HG03039 (cell line): ENCODE measurements around the gene CLMN.

Source experiments
- ATAC-seq: cut with Tn5 transposase; IDR thresholded peaks from one replicate; pipeline ENCODE4 v1.9.1; 2021; ENCODE audit warnings: mild to moderate bottlenecking, moderate library complexity; ENCODE audit not compliant: unreplicated experiment

The CLMN gene

GRCh38 chr14:95174184-95174792 lies 145.4 kb downstream of the CLMN start:
- ATAC-seq: no peak

DNA sequence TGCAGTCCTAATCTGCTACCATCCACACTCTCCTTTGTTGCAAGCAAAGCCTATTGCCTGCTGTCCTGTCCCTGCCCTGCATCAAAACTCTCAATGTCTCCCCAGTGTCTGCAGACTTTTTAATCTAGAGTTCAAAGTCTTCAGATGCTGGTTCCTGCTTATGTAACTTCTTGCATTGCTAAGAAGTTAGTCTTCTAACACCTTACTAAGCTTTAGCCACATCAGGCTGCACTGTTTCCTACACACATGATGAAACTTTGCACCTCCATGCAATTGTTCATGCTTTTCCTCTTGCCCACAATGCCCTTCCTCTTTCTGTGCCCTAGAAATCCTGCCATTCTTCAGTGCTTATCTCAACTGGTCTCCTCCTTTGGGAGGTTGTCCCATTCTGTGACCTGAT lies 146.2 kb downstream of the CLMN start:
- ATAC-seq: no peak

DNA sequence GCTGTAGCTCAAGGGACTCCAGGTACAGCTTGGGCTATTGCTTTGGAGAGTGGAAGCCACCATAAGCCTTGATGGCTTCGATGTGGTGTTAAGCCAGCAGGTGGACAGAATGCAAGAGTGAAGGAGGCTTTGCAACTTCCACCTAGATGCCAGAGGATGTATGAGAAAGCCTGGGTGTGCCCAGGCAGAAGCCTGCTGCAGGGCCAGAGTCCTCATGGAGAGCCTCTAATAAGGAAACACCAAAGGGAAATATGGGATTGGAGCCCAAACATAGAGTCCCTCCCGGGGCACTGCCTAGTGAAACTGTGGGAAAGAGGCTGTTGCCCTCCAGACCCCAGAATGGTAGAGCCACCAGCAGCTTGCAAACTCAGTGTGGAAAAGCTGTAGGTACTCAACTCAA lies 152.5 kb downstream of the CLMN start:
- ATAC-seq: no peak

DNA sequence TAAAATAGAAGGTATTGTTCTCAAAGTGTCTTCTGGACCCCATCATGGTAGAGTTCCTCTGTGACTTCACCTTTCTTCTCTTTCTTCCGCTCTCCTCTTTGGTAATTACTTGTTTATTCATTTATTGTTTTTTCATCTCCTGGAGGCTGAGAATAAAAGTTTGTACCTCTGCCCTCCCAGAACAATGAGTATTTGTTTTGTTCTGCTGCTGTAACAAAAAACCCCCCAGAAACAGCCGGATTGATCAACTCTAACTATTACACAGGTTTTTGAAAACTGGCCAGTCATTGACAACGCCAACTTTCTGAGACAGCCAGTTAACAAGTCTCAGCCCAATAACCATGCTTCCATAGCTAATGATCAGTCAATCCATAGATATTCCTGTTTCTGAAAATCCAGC lies 154.2 kb downstream of the CLMN start:
- ATAC-seq: no peak

DNA sequence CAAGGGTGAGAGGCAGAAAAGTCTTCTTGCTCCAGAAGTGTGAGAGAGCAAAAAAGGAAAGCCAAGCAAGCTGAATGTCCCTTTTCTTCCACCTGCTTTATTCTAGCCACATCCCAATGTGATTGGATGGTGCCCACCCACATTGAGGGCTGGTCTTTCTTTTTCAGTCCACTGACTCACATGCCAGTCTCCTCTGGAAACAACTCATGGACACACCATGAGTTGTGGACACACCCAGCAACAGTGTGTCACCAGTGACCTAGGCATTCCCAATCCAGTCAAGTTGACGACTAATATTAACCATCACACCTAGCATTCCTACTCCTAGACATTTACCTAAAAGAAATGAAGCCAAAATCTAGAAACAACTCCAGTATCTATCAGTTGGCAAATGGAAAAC lies 155.2 kb downstream of the CLMN start:
- no peak for ATAC-seq

DNA sequence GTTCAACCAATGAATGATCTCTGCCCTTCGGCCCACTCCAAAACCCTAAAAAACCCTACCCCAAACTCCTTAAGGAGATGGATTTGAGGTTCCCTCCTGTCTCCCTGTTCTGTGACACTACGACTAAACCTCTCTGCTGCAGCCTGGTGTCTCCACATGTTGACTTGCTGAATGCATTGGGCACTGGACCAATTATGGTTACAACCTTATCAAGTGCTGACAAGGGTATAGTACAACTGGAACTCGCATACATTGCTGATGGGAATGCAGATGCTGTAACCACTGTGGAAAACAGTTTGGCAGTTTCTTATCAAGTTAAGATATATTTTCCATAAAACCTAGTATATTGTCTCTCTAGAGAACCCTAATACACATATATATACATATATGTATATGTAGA lies 156.0 kb downstream of the CLMN start:
- ATAC-seq: no peak

DNA sequence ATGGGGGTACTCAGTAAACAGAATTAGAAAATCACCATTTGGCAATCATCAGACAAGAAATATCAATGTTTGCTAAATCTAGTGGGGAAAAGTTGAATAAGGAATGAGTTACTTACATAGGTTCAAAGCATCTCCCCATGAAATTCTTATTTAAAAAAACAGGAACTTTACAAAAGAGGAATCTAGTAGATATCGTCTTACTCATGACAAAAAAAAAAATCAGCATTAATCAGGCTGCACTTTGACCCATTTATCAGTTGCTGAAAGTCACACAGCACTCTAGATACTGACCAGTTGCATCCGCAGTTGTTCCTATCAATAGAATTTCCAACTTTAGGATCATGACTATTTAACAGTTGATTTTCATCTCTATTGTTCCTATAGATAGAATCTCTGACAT lies 156.6 kb downstream of the CLMN start:
- ATAC-seq: no peak

- ATAC-seq: no peak
These were observed 157.1 kb downstream of the CLMN start for GRCh38 chr14:95162641-95163040.

- peak; percentile 75 for ATAC-seq
These were observed 162.2 kb downstream of the CLMN start, which contains the start of gene DICER1 for GRCh38 chr14:95157327-95158189. DICER1 (minus strand) TSS chr14:95157529; CDS start chr14:95133458, 24,071 bp downstream.

DNA sequence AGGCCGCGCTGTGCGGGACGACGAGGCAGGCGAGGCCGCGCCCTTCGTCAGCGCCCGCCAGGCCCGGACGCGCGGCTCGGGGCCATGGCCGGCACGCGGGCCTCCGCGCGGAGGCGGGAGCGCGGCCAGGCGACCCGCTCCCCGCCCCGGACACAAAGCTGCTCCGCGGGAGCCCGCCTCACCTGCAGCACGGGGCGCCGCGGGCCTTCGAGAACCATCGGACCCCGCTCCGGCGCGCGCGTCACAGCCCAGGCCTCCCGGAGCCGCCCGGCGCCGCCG lies 162.7 kb downstream of the CLMN start:
- peak; percentile 21 for ATAC-seq

- ATAC-seq: peak; percentile 17
These were observed 163.3 kb downstream of the CLMN start for GRCh38 chr14:95156161-95157047.

DNA sequence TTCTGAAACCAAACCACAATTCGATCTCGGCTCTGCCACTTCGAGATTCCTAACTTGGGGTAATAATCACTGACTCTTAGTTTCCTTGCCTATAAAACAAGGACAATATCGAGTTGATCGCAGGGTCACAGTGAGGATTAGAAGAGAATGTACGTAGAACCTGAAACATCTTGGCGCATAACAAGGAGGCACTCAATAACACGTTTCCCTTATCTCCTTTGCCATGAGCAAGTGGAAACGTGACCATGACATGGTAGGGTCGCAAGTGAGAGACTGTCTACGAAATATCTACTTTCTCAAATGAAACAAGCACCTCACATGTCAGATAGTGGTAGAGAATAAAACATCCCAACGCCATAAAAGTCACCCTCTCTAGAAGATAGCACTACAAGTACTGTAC lies 164.7 kb downstream of the CLMN start:
- ATAC-seq: no peak

- ATAC-seq: no peak
These were observed 165.8 kb downstream of the CLMN start for GRCh38 chr14:95153866-95154265.

- ATAC-seq: no peak
These were observed 168.1 kb downstream of the CLMN start for GRCh38 chr14:95151561-95151960.

GRCh38 chr14:95150910-95151309 lies 168.8 kb downstream of the CLMN start:
- no peak for ATAC-seq

DNA sequence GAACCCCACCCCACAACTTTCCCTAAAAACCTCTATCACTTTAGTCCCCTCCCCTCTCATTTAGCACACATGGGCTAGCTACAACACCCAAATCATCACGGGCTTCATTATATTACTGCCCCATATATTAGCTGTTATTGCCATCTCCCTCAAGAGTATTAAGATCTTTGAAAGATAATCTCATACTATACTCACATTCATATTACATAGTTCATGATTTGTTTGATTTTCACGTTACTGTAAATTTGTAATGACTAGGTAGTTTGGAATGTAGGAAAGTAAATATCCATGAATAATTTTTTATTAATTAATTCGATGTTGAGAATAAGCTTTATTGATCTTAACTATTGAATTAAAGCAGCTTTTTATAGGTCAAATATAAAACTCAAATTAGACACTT lies 170.3 kb downstream of the CLMN start:
- ATAC-seq: no peak

- ATAC-seq: no peak
These were observed 172.1 kb downstream of the CLMN start for GRCh38 chr14:95147597-95147996.

- ATAC-seq: no peak
These were observed 173.5 kb downstream of the CLMN start for GRCh38 chr14:95146079-95146771.

DNA sequence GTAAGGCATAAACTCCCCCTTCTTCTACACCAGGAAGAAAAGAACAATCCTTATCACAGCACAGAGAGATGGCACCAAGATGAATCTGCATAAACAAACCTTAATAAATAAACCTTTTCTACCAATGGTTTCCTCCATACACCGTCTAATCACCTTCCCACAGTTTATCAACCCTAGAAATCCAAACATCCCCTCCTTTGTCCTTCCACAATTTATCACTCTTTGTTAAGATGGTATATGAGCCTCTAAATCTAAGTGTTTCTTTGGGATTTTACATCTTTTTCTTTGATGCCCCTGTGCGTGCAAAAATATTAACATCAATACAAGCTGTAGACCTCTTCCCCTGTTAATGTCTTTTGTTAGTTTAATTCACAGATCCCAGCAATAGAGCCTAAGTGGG lies 174.9 kb downstream of the CLMN start:
- ATAC-seq: no peak

DNA sequence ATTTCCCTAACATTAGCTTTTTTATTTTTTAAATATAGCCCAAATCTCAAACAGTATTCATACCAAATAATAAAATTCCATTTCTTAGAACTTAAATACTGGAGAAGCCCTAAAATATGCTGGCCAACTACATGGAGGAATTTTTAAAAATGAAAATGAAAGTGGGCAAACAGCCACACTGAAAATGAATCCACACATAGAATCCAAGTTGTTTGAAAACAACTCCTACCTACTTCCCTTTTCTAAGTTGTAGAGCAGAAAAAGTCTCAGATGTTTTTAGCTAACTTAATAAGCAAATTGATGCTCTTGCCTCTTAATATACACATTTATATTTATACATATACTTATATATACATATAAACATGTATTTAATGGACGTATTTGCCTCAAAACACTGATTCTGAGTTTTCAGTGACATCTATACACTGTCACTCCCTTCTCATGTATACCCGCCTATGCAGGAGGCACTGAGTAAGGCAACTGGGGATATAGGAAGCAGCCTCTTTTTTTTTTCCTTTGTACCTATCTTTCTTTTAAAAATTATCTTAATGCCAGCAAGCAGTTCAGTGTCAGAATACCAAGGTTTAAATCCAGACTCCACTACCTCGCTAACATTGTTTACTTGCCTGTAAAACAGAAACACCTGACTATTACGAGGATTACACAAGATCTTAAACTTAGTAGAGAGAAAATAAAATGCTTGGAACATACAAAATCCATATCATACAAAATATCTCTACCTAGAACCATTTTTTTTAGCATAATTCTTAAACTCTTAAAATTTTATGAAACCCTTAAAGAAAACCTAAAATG lies 175.7 kb downstream of the CLMN start:
- ATAC-seq: no peak
